ENCODE measurements around the gene CACNA1E.

The CACNA1E gene

GRCh38 chr1:181500636-181501035, 17.3 kb downstream of the CACNA1E start:
- Histone ChIP-seq H3K9me3 (ENCODE audit: insufficient read depth, low read depth, low read length) (no peaks in the 10 kb centered on the region), H3K4me3 (ENCODE audit: low read length) (no peak overlapping the region), H3K36me3 (ENCODE audit: insufficient read depth, low read length) (no peaks in the 10 kb centered on the region), H3K9ac (ENCODE audit: low read depth, low read length) (no peak overlapping the region), H3K27ac (ENCODE audit: low read depth, low read length) (no peak overlapping the region), H3K27me3 (ENCODE audit: insufficient read depth, low read length) (no peaks in the 10 kb centered on the region), H3K4me1 (ENCODE audit: insufficient read depth, low read length) (no peaks in the 10 kb centered on the region)
- WGBS = 70% methylated on average over 2 of the region's 2 CpGs

- Histone ChIP-seq H3K9ac (ENCODE audit: low read depth, low read length) (no peak overlapping the region), H3K4me3 (ENCODE audit: low read length) (no peak overlapping the region), H3K27ac (ENCODE audit: low read depth, low read length) (no peak overlapping the region), H3K4me1 (ENCODE audit: insufficient read depth, low read length) (no peaks in the 10 kb centered on the region), H3K36me3 (ENCODE audit: insufficient read depth, low read length) (no peaks in the 10 kb centered on the region), H3K27me3 (ENCODE audit: insufficient read depth, low read length) (no peaks in the 10 kb centered on the region), H3K9me3 (ENCODE audit: insufficient read depth, low read depth, low read length) (no peaks in the 10 kb centered on the region)
- WGBS = 96% methylated on average over 1 of the region's 1 CpG
Measured at GRCh38 chr1:181501612-181502011, 18.3 kb downstream of the CACNA1E start.

GRCh38 chr1:181503171-181503810, 20.0 kb downstream of the CACNA1E start:
- 94% methylated on average over 6 of the region's 6 CpGs for WGBS
- Histone ChIP-seq H3K4me3 (ENCODE audit: low read length) (no peak overlapping the region), H3K27ac (ENCODE audit: low read depth, low read length) (no peak overlapping the region), H3K36me3 (ENCODE audit: insufficient read depth, low read length) (no peaks in the 10 kb centered on the region), H3K27me3 (ENCODE audit: insufficient read depth, low read length) (no peaks in the 10 kb centered on the region), H3K9ac (ENCODE audit: low read depth, low read length) (no peak overlapping the region), H3K9me3 (ENCODE audit: insufficient read depth, low read depth, low read length) (no peaks in the 10 kb centered on the region), H3K4me1 (ENCODE audit: insufficient read depth, low read length) (no peaks in the 10 kb centered on the region)

GRCh38 chr1:181504399-181504842, 21.1 kb downstream of the CACNA1E start:
- H3K36me3 ChIP-seq (ENCODE audit: insufficient read depth, low read length) = no peaks in the 10 kb centered on the region
- H3K27ac ChIP-seq (ENCODE audit: low read depth, low read length) = no peak overlapping the region
- H3K4me3 ChIP-seq (ENCODE audit: low read length) = no peak overlapping the region
- WGBS = 83% methylated on average over 4 of the region's 4 CpGs
- no peaks in the 10 kb centered on the region for H3K9me3 ChIP-seq (ENCODE audit: insufficient read depth, low read depth, low read length)
- no peak overlapping the region for H3K9ac ChIP-seq (ENCODE audit: low read depth, low read length)
- no peaks in the 10 kb centered on the region for H3K27me3 ChIP-seq (ENCODE audit: insufficient read depth, low read length)
- no peaks in the 10 kb centered on the region for H3K4me1 ChIP-seq (ENCODE audit: insufficient read depth, low read length)

- Histone ChIP-seq H3K36me3 (ENCODE audit: insufficient read depth, low read length) (no peaks in the 10 kb centered on the region), H3K9me3 (ENCODE audit: insufficient read depth, low read depth, low read length) (no peaks in the 10 kb centered on the region), H3K27ac (ENCODE audit: low read depth, low read length) (no peak overlapping the region), H3K27me3 (ENCODE audit: insufficient read depth, low read length) (no peaks in the 10 kb centered on the region), H3K4me1 (ENCODE audit: insufficient read depth, low read length) (no peaks in the 10 kb centered on the region), H3K9ac (ENCODE audit: low read depth, low read length) (no peak overlapping the region), H3K4me3 (ENCODE audit: low read length) (no peak overlapping the region)
- 92% methylated on average over 5 of the region's 5 CpGs for WGBS
Measured at GRCh38 chr1:181506563-181507353, 23.4 kb downstream of the CACNA1E start.

GRCh38 chr1:181508486-181509165, 25.3 kb downstream of the CACNA1E start:
- Histone ChIP-seq H3K4me1 (ENCODE audit: insufficient read depth, low read length) (no peaks in the 10 kb centered on the region), H3K36me3 (ENCODE audit: insufficient read depth, low read length) (no peaks in the 10 kb centered on the region), H3K27me3 (ENCODE audit: insufficient read depth, low read length) (no peaks in the 10 kb centered on the region), H3K9me3 (ENCODE audit: insufficient read depth, low read depth, low read length) (no peaks in the 10 kb centered on the region), H3K27ac (ENCODE audit: low read depth, low read length) (no peak overlapping the region), H3K4me3 (ENCODE audit: low read length) (no peak overlapping the region), H3K9ac (ENCODE audit: low read depth, low read length) (no peak overlapping the region)
- 89% methylated on average over 9 of the region's 9 CpGs for WGBS

GRCh38 chr1:181513786-181514297, 30.5 kb downstream of the CACNA1E start:
- no peaks in the 10 kb centered on the region for H3K27me3 ChIP-seq (ENCODE audit: insufficient read depth, low read length)

GRCh38 chr1:181514298-181515290, 31.3 kb downstream of the CACNA1E start:
- Histone ChIP-seq H3K27me3 (ENCODE audit: insufficient read depth, low read length) (no peaks in the 10 kb centered on the region), H3K9me3 (ENCODE audit: insufficient read depth, low read depth, low read length) (no peaks in the 10 kb centered on the region), H3K36me3 (ENCODE audit: insufficient read depth, low read length) (no peaks in the 10 kb centered on the region), H3K4me3 (ENCODE audit: low read length) (no peak overlapping the region), H3K27ac (ENCODE audit: low read depth, low read length) (no peak overlapping the region), H3K9ac (ENCODE audit: low read depth, low read length) (no peak overlapping the region), H3K4me1 (ENCODE audit: insufficient read depth, low read length) (no peaks in the 10 kb centered on the region)
- 95% methylated on average over 4 of the region's 4 CpGs for WGBS

More at GRCh38 chr1:181513786-181514297, 30.5 kb downstream of the CACNA1E start:
- Histone ChIP-seq H3K27ac (ENCODE audit: low read depth, low read length) (no peak overlapping the region), H3K4me1 (ENCODE audit: insufficient read depth, low read length) (no peaks in the 10 kb centered on the region), H3K9ac (ENCODE audit: low read depth, low read length) (no peak overlapping the region), H3K4me3 (ENCODE audit: low read length) (no peak overlapping the region), H3K36me3 (ENCODE audit: insufficient read depth, low read length) (no peaks in the 10 kb centered on the region), H3K9me3 (ENCODE audit: insufficient read depth, low read depth, low read length) (no peaks in the 10 kb centered on the region)
- WGBS = 78% methylated on average over 4 of the region's 4 CpGs

- Histone ChIP-seq H3K9me3 (ENCODE audit: insufficient read depth, low read depth, low read length) (no peaks in the 10 kb centered on the region), H3K27me3 (ENCODE audit: insufficient read depth, low read length) (no peaks in the 10 kb centered on the region), H3K9ac (ENCODE audit: low read depth, low read length) (no peak overlapping the region), H3K27ac (ENCODE audit: low read depth, low read length) (no peak overlapping the region), H3K4me3 (ENCODE audit: low read length) (no peak overlapping the region), H3K4me1 (ENCODE audit: insufficient read depth, low read length) (no peaks in the 10 kb centered on the region), H3K36me3 (ENCODE audit: insufficient read depth, low read length) (no peaks in the 10 kb centered on the region)
- 96% methylated on average over 4 of the region's 4 CpGs for WGBS
Measured at GRCh38 chr1:181516706-181517105, 33.4 kb downstream of the CACNA1E start.

GRCh38 chr1:181517181-181517875, 34.0 kb downstream of the CACNA1E start:
- Histone ChIP-seq H3K9me3 (ENCODE audit: insufficient read depth, low read depth, low read length) (no peaks in the 10 kb centered on the region), H3K27me3 (ENCODE audit: insufficient read depth, low read length) (no peaks in the 10 kb centered on the region), H3K27ac (ENCODE audit: low read depth, low read length) (no peak overlapping the region), H3K4me1 (ENCODE audit: insufficient read depth, low read length) (no peaks in the 10 kb centered on the region), H3K9ac (ENCODE audit: low read depth, low read length) (no peak overlapping the region), H3K36me3 (ENCODE audit: insufficient read depth, low read length) (no peaks in the 10 kb centered on the region), H3K4me3 (ENCODE audit: low read length) (no peak overlapping the region)
- 70% methylated on average over 5 of the region's 5 CpGs for WGBS
